ENCODE results near the gene MACC1. TPM values are rescaled to one million over a fixed set of nuclear protein-coding genes. Genes with fewer than 3 reads are reported as not detected.
A peak's percentile ranks its signal among the peaks of the same experiment; 100 is the strongest.

The MACC1 gene
- total and polyA plus RNA-seq, 2 of the 13 experiments (the other 11 are each of a cell fraction or from before 2014, with no cell fraction given): 0.04 TPM; not detected in 1

DNA sequence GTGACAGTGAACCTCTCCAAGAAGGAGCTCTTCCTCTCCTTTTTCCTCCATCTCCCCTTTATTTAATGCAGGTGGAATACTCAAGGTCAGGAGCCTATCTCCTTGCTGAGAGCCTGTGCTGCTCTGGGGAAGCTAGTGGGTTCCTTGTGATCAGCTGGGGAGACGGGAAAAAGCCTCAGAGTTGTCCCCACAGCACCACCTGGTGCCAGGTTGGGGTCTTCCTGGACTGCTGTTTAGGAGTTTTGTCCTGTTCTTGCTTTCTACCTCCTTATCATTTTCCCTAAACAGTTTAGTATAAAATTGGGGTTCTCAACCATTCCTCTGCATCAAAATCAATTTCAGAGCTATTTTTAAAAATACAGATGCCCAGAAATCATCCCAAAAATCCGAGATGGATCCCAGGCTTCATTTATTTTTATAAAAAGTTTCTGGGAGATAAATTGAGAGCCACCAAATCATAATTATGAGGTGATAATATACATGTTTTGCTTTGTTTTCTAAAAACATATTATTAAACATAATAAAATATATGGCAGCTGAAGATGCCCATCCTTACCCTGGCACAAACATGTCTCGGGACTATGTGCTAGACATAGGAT lies 44.3 kb downstream of the MACC1 start:
- no peaks in the 10 kb centered on the region for H3K27me3 ChIP-seq (ENCODE audit: control insufficient read depth in 1 of 2, insufficient read depth in 2 of 2, low read length in 2 of 2)
- H4K20me1 ChIP-seq (ENCODE audit: insufficient read depth, low read length): no peaks in the 10 kb centered on the region
- peak; percentile 81 for FAIRE-seq
- H3K9me3 ChIP-seq (ENCODE audit: low read length): no peaks in the 10 kb centered on the region
- CTCF ChIA-PET (ENCODE audit: low intra/inter-chr PET ratio, low total read pairs): interaction anchor here (1.5 kb wide), 1 partner anchor 425 kb away, joined by 7 read pairs; no protein-coding TSS in a partner anchor
- in situ Hi-C loops (cut with HindIII; ENCODE audit: extremely low pct_ligation_motif_present, low pct_unique_long_range_greater_than_20kb) (loop anchor here (10.0 to 25.0 kb wide), 2 partner anchors 414 to 418 kb away; no protein-coding TSS in a partner anchor), intact Hi-C loops (cut with micrococcal nuclease; ENCODE audit: unreplicated experiment) (loop anchor here (1.0 to 2.0 kb wide), 4 partner anchors 48 to 426 kb away; no protein-coding TSS in a partner anchor)
- no peak overlapping the region for H3K4me2 ChIP-seq (ENCODE audit: low read depth, low read length)
- TF ChIP-seq ZC3H13 (CRISPR knock-in tag; IDR thresholded peaks at IDR 0.05) (no peak), ZNF563 (CRISPR knock-in tag; IDR thresholded peaks at IDR 0.05) (no peak), STAG1 (CRISPR knock-in tag; IDR thresholded peaks at IDR 0.05) (peak; percentile 52), ERF (CRISPR knock-in tag; IDR thresholded peaks at IDR 0.05) (no peak), ZNF256 (CRISPR knock-in tag; conservative IDR thresholded peaks at IDR 0.05) (no peak), SNAPC2 (CRISPR knock-in tag; IDR thresholded peaks at IDR 0.05) (no peak), SIN3B (IDR thresholded peaks at IDR 0.05; ENCODE audit: low read length) (no peak), SMC3 (IDR thresholded peaks at IDR 0.05; ENCODE audit: low read length) (peak; percentile 69), ZNF570 (CRISPR knock-in tag; IDR thresholded peaks at IDR 0.05; ENCODE audit: borderline replicate concordance) (no peak), TFAP4 (IDR thresholded peaks at IDR 0.05; ENCODE audit: borderline replicate concordance, low read depth) (peak; percentile 77; the same call in 1 of the 2 replicates)
- TF ChIP-seq, protein P1, sequence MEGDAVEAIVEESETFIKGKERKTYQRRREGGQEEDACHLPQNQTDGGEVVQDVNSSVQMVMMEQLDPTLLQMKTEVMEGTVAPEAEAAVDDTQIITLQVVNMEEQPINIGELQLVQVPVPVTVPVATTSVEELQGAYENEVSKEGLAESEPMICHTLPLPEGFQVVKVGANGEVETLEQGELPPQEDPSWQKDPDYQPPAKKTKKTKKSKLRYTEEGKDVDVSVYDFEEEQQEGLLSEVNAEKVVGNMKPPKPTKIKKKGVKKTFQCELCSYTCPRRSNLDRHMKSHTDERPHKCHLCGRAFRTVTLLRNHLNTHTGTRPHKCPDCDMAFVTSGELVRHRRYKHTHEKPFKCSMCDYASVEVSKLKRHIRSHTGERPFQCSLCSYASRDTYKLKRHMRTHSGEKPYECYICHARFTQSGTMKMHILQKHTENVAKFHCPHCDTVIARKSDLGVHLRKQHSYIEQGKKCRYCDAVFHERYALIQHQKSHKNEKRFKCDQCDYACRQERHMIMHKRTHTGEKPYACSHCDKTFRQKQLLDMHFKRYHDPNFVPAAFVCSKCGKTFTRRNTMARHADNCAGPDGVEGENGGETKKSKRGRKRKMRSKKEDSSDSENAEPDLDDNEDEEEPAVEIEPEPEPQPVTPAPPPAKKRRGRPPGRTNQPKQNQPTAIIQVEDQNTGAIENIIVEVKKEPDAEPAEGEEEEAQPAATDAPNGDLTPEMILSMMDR (CRISPR knock-in tag; IDR thresholded peaks at IDR 0.05): peak; percentile 66
- TF ChIP-seq, protein P2, sequence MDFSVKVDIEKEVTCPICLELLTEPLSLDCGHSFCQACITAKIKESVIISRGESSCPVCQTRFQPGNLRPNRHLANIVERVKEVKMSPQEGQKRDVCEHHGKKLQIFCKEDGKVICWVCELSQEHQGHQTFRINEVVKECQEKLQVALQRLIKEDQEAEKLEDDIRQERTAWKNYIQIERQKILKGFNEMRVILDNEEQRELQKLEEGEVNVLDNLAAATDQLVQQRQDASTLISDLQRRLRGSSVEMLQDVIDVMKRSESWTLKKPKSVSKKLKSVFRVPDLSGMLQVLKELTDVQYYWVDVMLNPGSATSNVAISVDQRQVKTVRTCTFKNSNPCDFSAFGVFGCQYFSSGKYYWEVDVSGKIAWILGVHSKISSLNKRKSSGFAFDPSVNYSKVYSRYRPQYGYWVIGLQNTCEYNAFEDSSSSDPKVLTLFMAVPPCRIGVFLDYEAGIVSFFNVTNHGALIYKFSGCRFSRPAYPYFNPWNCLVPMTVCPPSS (IDR thresholded peaks at IDR 0.05): no peak
- no peak overlapping the region for H3K4me3 ChIP-seq (replicated peaks in 1 of 3; ENCODE audit: insufficient read depth in 1 of 3, low read depth in 2 of 3, low read length in 3 of 3)
- H2AFZ ChIP-seq (ENCODE audit: low read length): no peak overlapping the region
- H3K27ac ChIP-seq (ENCODE audit: extremely low read length, insufficient read depth, low read length): no peak overlapping the region
- H3K36me3 ChIP-seq (replicated peaks in 1 of 2; ENCODE audit: control insufficient read depth in 1 of 2, insufficient read depth in 2 of 2, low read length in 2 of 2): no peaks in the 10 kb centered on the region
- POLR2A ChIA-PET: no interaction called here
- BruUV-seq (replicated peaks): no TSS peak
- peak; percentile 93 for ATAC-seq
- peak; percentile 33 for DNase-seq (ENCODE audit: low spot score)
- H3K4me1 ChIP-seq (ENCODE audit: insufficient read depth, low read length): no peaks in the 10 kb centered on the region
- WGBS (ENCODE audit: low lambda C conversion rate): under 1% methylated on average over 3 of the region's 3 CpGs
- H3K9ac ChIP-seq (ENCODE audit: insufficient read depth, low read depth, low read length): no peak overlapping the region
- H3K79me2 ChIP-seq (ENCODE audit: insufficient read depth, low read length): no peaks in the 10 kb centered on the region
